Stomach (tissue), 4 donors: ENCODE results near the gene MAN2B1.

ENCODE experiments used
- EP300 ChIP-seq: sonication (generic); formaldehyde crosslinking; IDR thresholded peaks from one replicate; pipeline ENCODE4 v1.6.1; 2017; ENCODE audit warnings: antibody characterized with exemption
- POLR2A ChIP-seq, 4 donors: fragments of 450-650 bp; IDR thresholded peaks; one replicate each; pipeline ENCODE4 v1.6.1; 2016; ENCODE audit warnings: antibody characterized with exemption in 4 of 4, control low read depth in 2 of 4, mild to moderate bottlenecking in 1 of 4, moderate library complexity in 1 of 4
- POLR2AphosphoS5 ChIP-seq, 3 donors: sonication (generic); formaldehyde crosslinking; IDR thresholded peaks; one replicate each; pipeline ENCODE4 v1.6.1; 2016; ENCODE audit warnings: antibody characterized with exemption in 3 of 3
- TF ChIP-seq, protein P1 (sequence below), 7 experiments: fragments of 450-650 bp in 4 of 7; fragments of 200-600 bp in 3 of 7; sonication (generic) in 3 of 7; IDR thresholded peaks; one replicate each; pipeline ENCODE4 v1.5.1; 2016 to 2019; ENCODE audit warnings: antibody characterized with exemption in 7 of 7, control low read depth in 2 of 7, mild to moderate bottlenecking in 1 of 7

DNA sequence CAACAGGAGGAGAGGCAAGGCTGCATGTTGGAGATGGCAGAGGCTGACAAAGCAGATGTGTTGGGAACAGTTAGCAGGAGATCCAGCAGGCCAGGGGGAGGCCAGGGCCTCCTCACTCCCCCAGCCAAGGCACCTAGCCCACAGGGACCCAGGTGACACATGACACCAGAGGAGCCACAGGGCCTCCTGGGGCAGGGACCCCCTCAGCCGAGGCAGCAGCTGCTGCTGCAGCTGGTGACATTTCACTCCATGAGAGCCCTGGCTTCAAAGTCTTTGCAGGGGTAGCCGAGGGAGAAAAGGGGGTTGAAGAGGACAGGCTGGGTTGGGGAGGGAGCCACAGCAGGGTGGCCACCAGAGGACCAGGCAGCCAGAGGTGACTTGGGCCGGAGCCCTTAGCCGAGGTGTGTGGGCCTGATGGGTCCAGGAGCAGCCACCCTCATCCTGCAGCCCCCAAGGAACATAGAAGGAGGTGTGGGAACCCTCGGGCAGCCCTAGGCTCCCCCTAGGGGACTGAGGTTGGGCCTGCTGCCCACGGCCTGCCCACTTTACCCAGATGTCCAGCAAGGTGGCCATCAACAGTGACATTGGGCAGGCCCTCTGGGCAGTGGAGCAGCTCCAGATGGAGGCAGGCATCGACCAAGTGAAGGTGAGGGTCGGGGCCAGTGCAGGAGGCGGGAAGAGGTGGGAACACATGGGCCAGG, 21.1 kb upstream of the MAN2B1 start, which contains the start of gene GNG14:
- TF ChIP-seq, protein P1, sequence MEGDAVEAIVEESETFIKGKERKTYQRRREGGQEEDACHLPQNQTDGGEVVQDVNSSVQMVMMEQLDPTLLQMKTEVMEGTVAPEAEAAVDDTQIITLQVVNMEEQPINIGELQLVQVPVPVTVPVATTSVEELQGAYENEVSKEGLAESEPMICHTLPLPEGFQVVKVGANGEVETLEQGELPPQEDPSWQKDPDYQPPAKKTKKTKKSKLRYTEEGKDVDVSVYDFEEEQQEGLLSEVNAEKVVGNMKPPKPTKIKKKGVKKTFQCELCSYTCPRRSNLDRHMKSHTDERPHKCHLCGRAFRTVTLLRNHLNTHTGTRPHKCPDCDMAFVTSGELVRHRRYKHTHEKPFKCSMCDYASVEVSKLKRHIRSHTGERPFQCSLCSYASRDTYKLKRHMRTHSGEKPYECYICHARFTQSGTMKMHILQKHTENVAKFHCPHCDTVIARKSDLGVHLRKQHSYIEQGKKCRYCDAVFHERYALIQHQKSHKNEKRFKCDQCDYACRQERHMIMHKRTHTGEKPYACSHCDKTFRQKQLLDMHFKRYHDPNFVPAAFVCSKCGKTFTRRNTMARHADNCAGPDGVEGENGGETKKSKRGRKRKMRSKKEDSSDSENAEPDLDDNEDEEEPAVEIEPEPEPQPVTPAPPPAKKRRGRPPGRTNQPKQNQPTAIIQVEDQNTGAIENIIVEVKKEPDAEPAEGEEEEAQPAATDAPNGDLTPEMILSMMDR (IDR thresholded peaks at IDR 0.05), result no peak
- no peak for TF ChIP-seq POLR2A (IDR thresholded peaks at IDR 0.05)
- no peak for TF ChIP-seq POLR2AphosphoS5 (IDR thresholded peaks at IDR 0.05)
- no peak for TF ChIP-seq EP300
